Colonic mucosa (tissue), 4 donors: Measurements from ENCODE around the gene SLC9A2. TPM values are rescaled to one million over a fixed set of nuclear protein-coding genes. Genes with fewer than 3 reads are reported as not detected.
A peak's percentile ranks its signal among the peaks of the same experiment; 100 is the strongest.

Experiments
- DNase-seq: peaks from one replicate; pipeline ENCODE4 v3.0.0-alpha.2; 2020
- H3K27ac ChIP-seq: fragments of 200-600 bp; one replicate; pipeline ENCODE4 v1.8.0; 2021
- H3K27me3 ChIP-seq: fragments of 200-600 bp; one replicate; pipeline ENCODE4 v1.8.0; 2021
- H3K36me3 ChIP-seq: fragments of 200-600 bp; one replicate; pipeline ENCODE4 v1.8.0; 2021
- H3K4me1 ChIP-seq: fragments of 200-600 bp; one replicate; pipeline ENCODE4 v1.8.0; 2021; ENCODE audit warnings: mild to moderate bottlenecking
- H3K4me3 ChIP-seq: fragments of 200-600 bp; one replicate; pipeline ENCODE4 v1.8.0; 2021
- H3K9ac ChIP-seq, 2 donors: one replicate each; pipeline ENCODE4 v1.7.0; 2013; ENCODE audit warnings: control low read depth in 2 of 2, low read depth in 2 of 2, low read length in 2 of 2
- H3K9me3 ChIP-seq: fragments of 200-600 bp; one replicate; pipeline ENCODE4 v1.8.0; 2021
- intact Hi-C: fragments of 100-400 bp; cut with DNase I; formaldehyde crosslinking; loops from one replicate; pipeline ENCODE4 v1.14.1; 2022
- total RNA-seq, 2 donors: library from RNA; stranded (reverse); fragmentation: NEBNext Ultra II Directional in 1 of 2; extraction: Animal tissue kit (Norgen Biotek cat#: 25700) in 1 of 2; gene quantifications; one replicate each; pipeline ENCODE4 v1.2.1, GENCODE V29; 2021
- TF ChIP-seq, protein P1 (sequence below): fragments of 200-600 bp; IDR thresholded peaks from one replicate; pipeline ENCODE4 v1.8.0; 2022; ENCODE audit warnings: antibody characterized with exemption, mild to moderate bottlenecking
- donor health status: healthy.
- donor health status: DM: no; HTN: no; CAD: no.
- donor health status: DM: no; HTN: no; CAD: no.

Gene SLC9A2
- total RNA-seq, 2 donors from 2014 or later: 58.4 to 76.2 TPM

- Histone ChIP-seq H3K36me3 (peaks cover 4% of the 10 kb centered on the region), H3K9ac (peak overlapping the region; percentile 90 to 95), H3K27ac (peak overlapping the region; percentile 80), H3K4me3 (peak overlapping the region; percentile 97), H3K9me3 (no peaks in the 10 kb centered on the region), H3K27me3 (no peaks in the 10 kb centered on the region), H3K4me1 (no peaks in the 10 kb centered on the region)
- TF ChIP-seq, protein P1, sequence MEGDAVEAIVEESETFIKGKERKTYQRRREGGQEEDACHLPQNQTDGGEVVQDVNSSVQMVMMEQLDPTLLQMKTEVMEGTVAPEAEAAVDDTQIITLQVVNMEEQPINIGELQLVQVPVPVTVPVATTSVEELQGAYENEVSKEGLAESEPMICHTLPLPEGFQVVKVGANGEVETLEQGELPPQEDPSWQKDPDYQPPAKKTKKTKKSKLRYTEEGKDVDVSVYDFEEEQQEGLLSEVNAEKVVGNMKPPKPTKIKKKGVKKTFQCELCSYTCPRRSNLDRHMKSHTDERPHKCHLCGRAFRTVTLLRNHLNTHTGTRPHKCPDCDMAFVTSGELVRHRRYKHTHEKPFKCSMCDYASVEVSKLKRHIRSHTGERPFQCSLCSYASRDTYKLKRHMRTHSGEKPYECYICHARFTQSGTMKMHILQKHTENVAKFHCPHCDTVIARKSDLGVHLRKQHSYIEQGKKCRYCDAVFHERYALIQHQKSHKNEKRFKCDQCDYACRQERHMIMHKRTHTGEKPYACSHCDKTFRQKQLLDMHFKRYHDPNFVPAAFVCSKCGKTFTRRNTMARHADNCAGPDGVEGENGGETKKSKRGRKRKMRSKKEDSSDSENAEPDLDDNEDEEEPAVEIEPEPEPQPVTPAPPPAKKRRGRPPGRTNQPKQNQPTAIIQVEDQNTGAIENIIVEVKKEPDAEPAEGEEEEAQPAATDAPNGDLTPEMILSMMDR: no peak
- no peak for DNase-seq
- intact Hi-C loops: no loop called here
Measured at GRCh38 chr2:102736110-102736409, 116.7 kb downstream of the SLC9A2 start.

DNA sequence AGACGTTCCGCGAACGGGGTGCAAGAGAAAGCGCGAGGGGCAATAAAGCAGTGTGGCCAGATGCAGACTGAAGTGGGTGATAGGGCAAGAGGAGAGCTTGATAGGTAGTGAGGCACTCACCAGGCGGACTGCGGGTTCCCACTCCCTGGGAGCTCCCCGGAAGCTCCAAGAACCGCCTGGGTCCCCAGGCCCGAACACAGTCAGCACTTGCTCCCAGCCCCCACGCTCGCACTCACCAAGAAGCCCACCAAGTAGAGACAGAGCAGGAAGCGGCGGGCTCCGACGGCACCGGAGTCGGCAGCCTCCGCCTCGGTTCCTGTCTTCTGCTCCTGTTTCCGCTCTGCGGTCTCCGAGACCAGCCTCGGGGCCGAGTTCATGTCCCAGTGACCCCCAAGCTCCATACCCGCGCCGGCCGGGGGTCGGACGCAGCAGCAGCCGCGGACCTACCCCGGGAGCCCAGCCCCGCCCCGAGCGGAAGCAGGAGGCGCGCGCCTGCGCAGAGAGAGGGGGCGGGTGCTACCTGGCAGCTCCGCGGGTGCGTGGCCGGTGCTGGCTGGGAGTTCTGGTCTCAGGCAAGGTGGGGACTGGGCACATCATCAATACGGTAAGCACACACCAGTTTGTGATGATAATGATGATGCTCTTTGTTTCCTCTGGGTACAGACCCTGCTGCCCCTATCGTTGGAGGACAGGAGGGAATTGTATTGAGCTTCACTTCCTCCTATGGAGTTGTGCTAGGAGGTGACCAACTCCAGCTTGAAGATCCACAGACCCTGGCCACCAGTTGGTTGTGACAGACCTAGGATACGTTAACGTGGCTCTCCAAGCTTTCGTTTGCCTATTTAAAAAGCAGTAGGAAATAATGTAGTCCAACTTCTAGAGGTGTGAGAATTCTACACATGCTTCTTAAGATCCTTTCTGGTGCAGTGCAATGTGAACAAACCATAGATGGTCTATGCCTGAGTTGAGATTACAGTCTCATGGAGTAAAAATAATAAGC is 117.4 kb downstream of the SLC9A2 start:
- Histone ChIP-seq H3K4me3 (peak overlapping the region; percentile 97), H3K36me3 (no peaks in the 10 kb centered on the region), H3K27ac (peak overlapping the region; percentile 80), H3K9ac (peak overlapping the region; percentile 90 to 95), H3K4me1 (no peaks in the 10 kb centered on the region), H3K9me3 (no peaks in the 10 kb centered on the region), H3K27me3 (no peaks in the 10 kb centered on the region)
- TF ChIP-seq, protein P1: no peak
- peak; percentile 91 for DNase-seq
- intact Hi-C loops: no loop called here

- peak overlapping the region; percentile 97 for H3K4me3 ChIP-seq
- no peak overlapping the region for H3K27ac ChIP-seq
Measured at GRCh38 chr2:102737431-102737830, 118.1 kb downstream of the SLC9A2 start.

DNA sequence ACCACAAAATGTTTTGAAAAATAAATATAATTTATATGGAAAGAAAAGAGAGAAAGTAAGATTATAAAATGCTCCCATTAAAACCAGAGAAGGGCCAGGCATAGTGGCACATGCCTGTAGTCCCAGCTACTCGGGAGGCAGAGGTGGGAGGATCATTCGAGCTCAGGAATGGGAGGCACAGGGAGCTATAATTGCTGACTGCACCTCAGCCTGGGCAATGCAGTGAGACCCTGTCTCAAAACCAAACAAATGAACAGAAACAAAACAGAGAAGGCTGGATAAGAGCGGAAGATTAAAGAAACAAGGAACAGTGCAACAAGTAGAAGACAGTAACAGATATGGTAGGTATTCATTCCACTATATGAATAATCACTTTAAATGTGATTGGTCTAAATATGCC is 123.9 kb downstream of the SLC9A2 start:
- no peaks in the 10 kb centered on the region for H3K4me1 ChIP-seq
- H3K27ac ChIP-seq: no peak overlapping the region
- no peaks in the 10 kb centered on the region for H3K36me3 ChIP-seq
- TF ChIP-seq, protein P1: no peak
- DNase-seq: no peak
- intact Hi-C loops: no loop called here
- H3K9me3 ChIP-seq: no peaks in the 10 kb centered on the region
- H3K27me3 ChIP-seq: no peaks in the 10 kb centered on the region
- no peak overlapping the region for H3K4me3 ChIP-seq
- no peak overlapping the region for H3K9ac ChIP-seq

More at GRCh38 chr2:102737431-102737830, 118.1 kb downstream of the SLC9A2 start:
- Histone ChIP-seq H3K36me3 (no peaks in the 10 kb centered on the region), H3K9me3 (no peaks in the 10 kb centered on the region), H3K9ac (no peak overlapping the region), H3K4me1 (no peaks in the 10 kb centered on the region), H3K27me3 (no peaks in the 10 kb centered on the region)
- DNase-seq: no peak
- TF ChIP-seq, protein P1: no peak
- intact Hi-C loops: no loop called here

DNA sequence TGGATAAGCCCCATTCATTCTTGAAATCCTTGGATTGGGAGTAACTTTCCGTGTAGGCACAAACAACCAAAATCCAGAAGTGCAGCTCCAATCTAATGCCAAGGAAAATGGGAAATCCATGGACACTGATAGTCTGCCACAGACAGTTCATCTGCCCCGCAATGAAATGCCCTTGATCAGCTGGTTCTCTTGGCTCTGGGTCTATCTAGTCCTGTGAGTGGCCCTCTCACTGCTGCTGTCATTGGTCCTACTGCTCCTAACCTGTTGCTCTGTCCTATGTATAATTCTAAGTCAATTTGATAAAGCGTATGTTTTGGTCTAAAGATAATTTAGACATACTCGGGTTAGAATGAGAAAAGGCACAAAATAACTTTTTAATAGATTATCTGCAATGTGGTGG is 128.8 kb downstream of the SLC9A2 start:
- H3K4me1 ChIP-seq: no peaks in the 10 kb centered on the region
- no peak overlapping the region for H3K4me3 ChIP-seq
- no peaks in the 10 kb centered on the region for H3K36me3 ChIP-seq
- H3K9ac ChIP-seq: no peak overlapping the region
- no peaks in the 10 kb centered on the region for H3K9me3 ChIP-seq
- no peak overlapping the region for H3K27ac ChIP-seq
- intact Hi-C loops: no loop called here
- TF ChIP-seq, protein P1: no peak
- DNase-seq: no peak
- H3K27me3 ChIP-seq: no peaks in the 10 kb centered on the region
